HG02970 (cell line): Measurements from ENCODE around the gene SPATA13.
"Not testable (repeated sequence)": the region's sequence is repeated elsewhere in the genome, so short reads cannot be mapped to it uniquely, and the experiment has no call there.

ENCODE experiments used
- ATAC-seq: cut with Tn5 transposase; IDR thresholded peaks from one replicate; pipeline ENCODE4 v1.9.1; 2021; ENCODE audit warnings: mild to moderate bottlenecking, moderate library complexity, moderate number of reproducible peaks; ENCODE audit not compliant: unreplicated experiment, low FRiP score

Gene SPATA13

GRCh38 chr13:24341439-24341838 is 180.9 kb downstream of the SPATA13 start:
- no peak for ATAC-seq

GRCh38 chr13:24348385-24348784 is 187.9 kb downstream of the SPATA13 start:
- ATAC-seq: no peak

- ATAC-seq: no peak
Observed at GRCh38 chr13:24348797-24349515, 188.4 kb downstream of the SPATA13 start.

GRCh38 chr13:24349778-24350664 is 189.5 kb downstream of the SPATA13 start:
- ATAC-seq: not testable (repeated sequence)

- no peak for ATAC-seq
Observed at GRCh38 chr13:24351423-24351822, 190.9 kb downstream of the SPATA13 start.

- no peak for ATAC-seq
Observed at GRCh38 chr13:24353736-24354135, 193.2 kb downstream of the SPATA13 start.

GRCh38 chr13:24355103-24355502 is 194.6 kb downstream of the SPATA13 start:
- ATAC-seq: no peak

GRCh38 chr13:24356270-24356669 is 195.8 kb downstream of the SPATA13 start:
- ATAC-seq: no peak
